Ascending aorta (tissue), 2 donors: ENCODE data around the gene ERICH3. TPM values are rescaled to one million over a fixed set of nuclear protein-coding genes. Genes with fewer than 3 reads are reported as not detected.

Experiments used
- DNase-seq, 2 donors: peaks; one replicate each; pipeline ENCODE4 v3.0.0-alpha.2; 2019; ENCODE audit warnings: low spot score in 2 of 2
- H3K27ac ChIP-seq, 2 donors: fragments of 200-600 bp; sonication (generic); one replicate each; pipeline ENCODE4 v1.5.1; 2016 to 2017; ENCODE audit warnings: mild to moderate bottlenecking in 1 of 2
- H3K27me3 ChIP-seq: fragments of 200-600 bp; sonication (generic); one replicate; pipeline ENCODE4 v1.5.1; 2017
- H3K36me3 ChIP-seq, 2 donors: fragments of 200-600 bp; sonication (generic); one replicate each; pipeline ENCODE4 v1.5.1; 2016
- H3K4me1 ChIP-seq, 2 donors: fragments of 200-600 bp; sonication (generic); one replicate each; pipeline ENCODE4 v1.5.1; 2016 to 2017; ENCODE audit warnings: mild to moderate bottlenecking in 1 of 2
- H3K4me3 ChIP-seq, 2 donors: fragments of 200-600 bp; sonication (generic); one replicate each; pipeline ENCODE4 v1.5.1; 2016 to 2017; ENCODE audit warnings: mild to moderate bottlenecking in 1 of 2
- H3K9me3 ChIP-seq, 2 donors: fragments of 200-600 bp; sonication (generic); one replicate each; pipeline ENCODE4 v1.5.1; 2016
- intact Hi-C: fragments of 100-400 bp; cut with DNase I; formaldehyde crosslinking; loops from one replicate; pipeline ENCODE4 v1.15.1; 2023
- total RNA-seq: library from RNA; depleted of rRNA; stranded (reverse); fragments of >200 nt; gene quantifications from one replicate; pipeline ENCODE4 v1.1.0, GENCODE V29; 2016
- TF ChIP-seq, protein P1 (sequence below), 3 experiments: fragments of 200-600 bp in 2 of 3; fragments of 450-650 bp in 1 of 3; sonication (generic) in 2 of 3; IDR thresholded peaks; one replicate each; pipeline ENCODE4 v1.5.1; 2016 to 2019; ENCODE audit warnings: antibody characterized with exemption in 3 of 3, mild to moderate bottlenecking in 1 of 3, moderate library complexity in 1 of 3

ERICH3 gene
- total RNA-seq, 1 donor from 2014 or later, result not detected

DNA sequence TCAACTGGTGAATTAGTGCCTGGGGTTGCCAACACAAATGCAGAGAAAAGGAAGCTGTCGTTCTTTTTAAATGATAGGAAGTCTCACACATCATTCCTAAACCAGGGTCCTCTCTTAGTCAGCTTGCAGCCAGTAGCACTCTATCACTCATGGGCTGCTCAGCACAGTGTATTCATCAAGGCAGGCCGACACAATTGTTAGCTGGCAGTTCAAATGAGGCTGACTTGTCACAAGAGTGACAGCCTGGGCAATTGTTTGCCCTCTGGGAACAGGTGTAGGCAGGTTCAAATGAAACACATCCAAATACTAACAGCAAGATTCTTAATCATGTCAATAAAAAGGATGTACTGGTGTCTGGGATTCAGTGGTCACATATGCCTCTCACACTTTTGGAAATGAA is 76.9 kb downstream of the ERICH3 start:
- intact Hi-C loops, result no loop called here
- DNase-seq, result no peak
- Histone ChIP-seq H3K27me3 (no peaks in the 10 kb centered on the region), H3K27ac (no peak overlapping the region), H3K36me3 (no peaks in the 10 kb centered on the region), H3K4me1 (no peaks in the 10 kb centered on the region), H3K9me3 (no peaks in the 10 kb centered on the region), H3K4me3 (no peak overlapping the region)
- TF ChIP-seq, protein P1, sequence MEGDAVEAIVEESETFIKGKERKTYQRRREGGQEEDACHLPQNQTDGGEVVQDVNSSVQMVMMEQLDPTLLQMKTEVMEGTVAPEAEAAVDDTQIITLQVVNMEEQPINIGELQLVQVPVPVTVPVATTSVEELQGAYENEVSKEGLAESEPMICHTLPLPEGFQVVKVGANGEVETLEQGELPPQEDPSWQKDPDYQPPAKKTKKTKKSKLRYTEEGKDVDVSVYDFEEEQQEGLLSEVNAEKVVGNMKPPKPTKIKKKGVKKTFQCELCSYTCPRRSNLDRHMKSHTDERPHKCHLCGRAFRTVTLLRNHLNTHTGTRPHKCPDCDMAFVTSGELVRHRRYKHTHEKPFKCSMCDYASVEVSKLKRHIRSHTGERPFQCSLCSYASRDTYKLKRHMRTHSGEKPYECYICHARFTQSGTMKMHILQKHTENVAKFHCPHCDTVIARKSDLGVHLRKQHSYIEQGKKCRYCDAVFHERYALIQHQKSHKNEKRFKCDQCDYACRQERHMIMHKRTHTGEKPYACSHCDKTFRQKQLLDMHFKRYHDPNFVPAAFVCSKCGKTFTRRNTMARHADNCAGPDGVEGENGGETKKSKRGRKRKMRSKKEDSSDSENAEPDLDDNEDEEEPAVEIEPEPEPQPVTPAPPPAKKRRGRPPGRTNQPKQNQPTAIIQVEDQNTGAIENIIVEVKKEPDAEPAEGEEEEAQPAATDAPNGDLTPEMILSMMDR (IDR thresholded peaks at IDR 0.05), result no peak

DNA sequence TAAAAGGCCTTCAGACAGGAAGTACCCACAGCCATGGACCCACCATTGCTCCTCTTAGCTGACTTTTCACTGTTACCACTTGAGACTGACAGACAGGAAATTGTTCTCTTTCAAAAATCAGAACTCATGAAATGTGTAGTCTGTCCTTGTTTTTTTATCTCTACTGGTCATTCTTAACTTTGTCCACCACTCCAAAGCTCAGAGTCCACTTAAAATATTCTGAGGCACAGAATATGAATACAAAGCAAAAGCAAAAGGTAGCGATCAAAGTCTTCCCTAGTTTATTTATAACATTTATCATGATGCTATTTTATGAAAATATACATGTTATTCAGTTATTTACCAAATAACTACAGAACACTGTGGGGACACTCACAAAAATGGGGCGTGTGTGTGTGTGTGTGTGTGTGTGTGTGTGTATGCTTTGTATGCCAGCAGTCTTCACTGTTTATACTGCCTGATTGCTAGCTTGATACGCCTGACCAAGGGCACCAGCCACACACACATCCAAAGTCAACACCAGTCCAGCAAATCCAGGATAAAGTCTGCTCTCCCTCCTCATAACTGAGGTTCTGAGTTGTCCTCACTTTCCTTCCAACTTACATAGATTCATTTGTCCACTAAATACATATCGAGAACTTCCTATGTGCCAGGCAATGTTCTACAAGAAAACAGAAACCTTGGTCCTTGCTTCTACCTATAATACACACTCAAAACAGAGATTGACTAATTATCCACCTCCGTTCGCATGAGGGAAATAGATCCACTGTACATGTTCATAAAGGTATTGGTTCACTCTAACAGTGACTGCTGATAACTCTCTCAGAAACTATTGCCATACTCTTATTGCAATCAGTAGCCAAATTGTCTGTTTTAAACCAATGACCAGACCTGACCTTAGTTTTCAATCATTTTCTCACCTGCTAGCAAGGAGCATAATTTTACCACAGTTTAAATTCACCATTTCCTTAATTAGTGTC is 79.4 kb downstream of the ERICH3 start:
- Histone ChIP-seq H3K9me3 (no peaks in the 10 kb centered on the region), H3K4me1 (no peaks in the 10 kb centered on the region), H3K4me3 (no peak overlapping the region), H3K27me3 (no peaks in the 10 kb centered on the region), H3K27ac (no peak overlapping the region), H3K36me3 (no peaks in the 10 kb centered on the region)
- no peak for DNase-seq
- TF ChIP-seq, protein P1 (IDR thresholded peaks at IDR 0.05), result no peak
- intact Hi-C loops, result no loop called here

- intact Hi-C loops, result no loop called here
- TF ChIP-seq, protein P1 (IDR thresholded peaks at IDR 0.05), result no peak
Observed at GRCh38 chr1:74592580-74593355, 80.8 kb downstream of the ERICH3 start.

GRCh38 chr1:74591949-74592348 is 81.6 kb downstream of the ERICH3 start:
- Histone ChIP-seq H3K9me3 (no peaks in the 10 kb centered on the region), H3K27me3 (no peaks in the 10 kb centered on the region), H3K4me3 (no peak overlapping the region), H3K4me1 (no peaks in the 10 kb centered on the region), H3K36me3 (no peaks in the 10 kb centered on the region), H3K27ac (no peak overlapping the region)
- no peak for DNase-seq
- intact Hi-C loops, result no loop called here
- TF ChIP-seq, protein P1 (IDR thresholded peaks at IDR 0.05), result no peak

More at GRCh38 chr1:74592580-74593355, 80.8 kb downstream of the ERICH3 start:
- Histone ChIP-seq H3K27ac (no peak overlapping the region), H3K4me3 (no peak overlapping the region), H3K36me3 (no peaks in the 10 kb centered on the region), H3K27me3 (no peaks in the 10 kb centered on the region), H3K9me3 (no peaks in the 10 kb centered on the region), H3K4me1 (no peaks in the 10 kb centered on the region)
- no peak for DNase-seq

GRCh38 chr1:74590288-74590687 is 83.3 kb downstream of the ERICH3 start:
- intact Hi-C loops, result no loop called here
- no peak for DNase-seq
- Histone ChIP-seq H3K4me1 (no peaks in the 10 kb centered on the region), H3K9me3 (no peaks in the 10 kb centered on the region), H3K4me3 (no peak overlapping the region), H3K27ac (no peak overlapping the region), H3K36me3 (no peaks in the 10 kb centered on the region), H3K27me3 (no peaks in the 10 kb centered on the region)
- TF ChIP-seq, protein P1 (IDR thresholded peaks at IDR 0.05), result no peak
